Neural cell (in vitro differentiated cells): ENCODE results near the gene NTPCR. TPM values are rescaled to one million over a fixed set of nuclear protein-coding genes. Genes with fewer than 3 reads are reported as not detected.

Source experiments
- H2AFZ ChIP-seq: fragments of 200-600, 300-800 bp; sonication (generic), shearing (Covaris generic); 2 replicates; pipeline ENCODE4 v1.6.0; 2014; ENCODE audit warnings: low read depth, mild to moderate bottlenecking, antibody characterized with exemption, low read length, moderate library complexity
- H3F3A ChIP-seq: fragments of 200-600 bp; shearing (Covaris generic); 2 replicates; pipeline ENCODE4 v1.6.1; 2016; ENCODE audit warnings: mild to moderate bottlenecking, moderate library complexity, mixed read lengths, antibody characterized with exemption, low read length; ENCODE audit not compliant: insufficient read depth, poor library complexity, severe bottlenecking
- H3K27ac ChIP-seq: fragments of 200-600, 300-800 bp; sonication (generic), shearing (Covaris generic); 2 replicates; pipeline ENCODE4 v1.5.1; 2014; ENCODE audit warnings: mild to moderate bottlenecking, low read length, moderate library complexity
- H3K27me3 ChIP-seq: fragments of 300-800, 200-600 bp; sonication (generic), shearing (Covaris generic); 2 replicates; pipeline ENCODE4 v1.6.0; 2014; ENCODE audit warnings: mild to moderate bottlenecking, low read depth, low read length, moderate library complexity; ENCODE audit not compliant: insufficient read depth
- H3K36me3 ChIP-seq: fragments of 300-800, 200-600 bp; sonication (generic), shearing (Covaris generic); 2 replicates; pipeline ENCODE4 v1.5.1; 2014; ENCODE audit warnings: mild to moderate bottlenecking, antibody characterized with exemption, low read length, moderate library complexity; ENCODE audit not compliant: insufficient read depth
- H3K4me2 ChIP-seq: fragments of 300-800, 200-600 bp; sonication (generic), shearing (Covaris generic); 2 replicates; pipeline ENCODE4 v1.6.0; 2014; ENCODE audit warnings: mild to moderate bottlenecking, low read length
- H3K4me3 ChIP-seq: fragments of 300-800, 200-600 bp; sonication (generic), shearing (Covaris generic); 2 replicates; pipeline ENCODE4 v1.5.1; 2014; ENCODE audit warnings: mild to moderate bottlenecking, low read length, moderate library complexity
- H3K79me2 ChIP-seq: fragments of 200-600 bp; shearing (Covaris generic); replicated peaks from 2 replicates; pipeline ENCODE4 v1.6.0; 2014; ENCODE audit warnings: mild to moderate bottlenecking, low read length, moderate library complexity; ENCODE audit not compliant: insufficient read depth
- H3K9ac ChIP-seq: fragments of 300-800, 200-600 bp; sonication (generic), shearing (Covaris generic); 2 replicates; pipeline ENCODE4 v1.6.1; 2016; ENCODE audit warnings: mild to moderate bottlenecking, low read length, mixed read lengths
- H3K9me2 ChIP-seq: fragments of 200-600 bp; shearing (Covaris generic); 2 replicates; pipeline ENCODE4 v1.6.1; 2016; ENCODE audit warnings: mild to moderate bottlenecking, low read length, mixed read lengths; ENCODE audit not compliant: insufficient read depth
- H3K9me3 ChIP-seq: fragments of 200-600, 300-800 bp; sonication (generic), shearing (Covaris generic); 2 replicates; pipeline ENCODE4 v1.6.1; 2016; ENCODE audit warnings: mild to moderate bottlenecking, mixed run types, low read length, moderate library complexity, mixed read lengths
- H4K20me1 ChIP-seq: fragments of 200-600 bp; shearing (Covaris generic); 2 replicates; pipeline ENCODE4 v1.6.1; 2016; ENCODE audit warnings: mild to moderate bottlenecking, mixed run types; ENCODE audit not compliant: insufficient read depth
- CTCF ChIP-seq: fragments of 450-650 bp; IDR thresholded peaks from 2 replicates; pipeline ENCODE4 v1.5.1; 2014; ENCODE audit warnings: antibody characterized with exemption, mild to moderate bottlenecking, moderate library complexity; ENCODE audit not compliant: poor library complexity, severe bottlenecking
- EP300 ChIP-seq: fragments of 450-650 bp; conservative IDR thresholded peaks from 2 replicates; pipeline ENCODE4 v1.6.1; 2014; ENCODE audit warnings: antibody characterized with exemption, mild to moderate bottlenecking, moderate library complexity; ENCODE audit not compliant: poor library complexity, severe bottlenecking
- EZH2 ChIP-seq: fragments of 200-600, 300-800 bp; shearing (Covaris generic), sonication (generic); IDR thresholded peaks from 2 replicates; pipeline ENCODE4 v1.6.1; 2014; ENCODE audit warnings: antibody characterized with exemption, low read length, borderline replicate concordance, mild to moderate bottlenecking; ENCODE audit not compliant: insufficient read depth, poor library complexity, severe bottlenecking
- MXI1 ChIP-seq: fragments of 450-650 bp; conservative IDR thresholded peaks from 2 replicates; pipeline ENCODE4 v1.6.1; 2014; ENCODE audit warnings: antibody characterized with exemption, mild to moderate bottlenecking; ENCODE audit not compliant: poor library complexity, severe bottlenecking
- POLR2AphosphoS5 ChIP-seq: IDR thresholded peaks from 2 replicates; pipeline ENCODE4 v1.6.1; 2012
- RAD21 ChIP-seq: fragments of 450-650 bp; conservative IDR thresholded peaks from 2 replicates; pipeline ENCODE4 v1.6.1; 2014; ENCODE audit warnings: antibody characterized with exemption, mild to moderate bottlenecking, moderate library complexity
- REST ChIP-seq: IDR thresholded peaks from 2 replicates; pipeline ENCODE4 v1.6.1; 2012; ENCODE audit warnings: borderline replicate concordance
- SMC3 ChIP-seq: fragments of 450-650 bp; conservative IDR thresholded peaks from 2 replicates; pipeline ENCODE4 v1.6.1; 2014; ENCODE audit warnings: antibody characterized with exemption, mild to moderate bottlenecking, moderate library complexity; ENCODE audit not compliant: poor library complexity
- TAF1 ChIP-seq: IDR thresholded peaks from 2 replicates; pipeline ENCODE4 v1.6.1; 2012; ENCODE audit warnings: low read depth
- polyA plus RNA-seq: library from polyadenylated mRNA; depleted of rRNA; stranded (reverse); fragments of >200 nt; gene quantifications from 2 replicates; pipeline ENCODE4 v1.2.3, GENCODE V29; 2014

NTPCR gene
- polyA plus RNA-seq, 1 donor from 2014 or later: 36.7 TPM

GRCh38 chr1:233006108-233006507, 55.7 kb downstream of the NTPCR start:
- Histone ChIP-seq H3K36me3 (no peaks in the 10 kb centered on the region), H3K27me3 (no peaks in the 10 kb centered on the region), H3K27ac (no peak overlapping the region), H3K9me3 (no peaks in the 10 kb centered on the region), H3K4me2 (no peak overlapping the region), H3K79me2 (no peaks in the 10 kb centered on the region), H3K9ac (no peak overlapping the region), H3K4me3 (no peak overlapping the region), H4K20me1 (no peaks in the 10 kb centered on the region), H3F3A (no peaks in the 10 kb centered on the region), H2AFZ (no peak overlapping the region), H3K9me2 (no peaks in the 10 kb centered on the region)
- TF ChIP-seq RAD21: no peak
- no peak for TF ChIP-seq EP300
- no peak for TF ChIP-seq POLR2AphosphoS5
- no peak for TF ChIP-seq CTCF
- no peak for TF ChIP-seq SMC3
- no peak for TF ChIP-seq MXI1
- no peak for TF ChIP-seq EZH2
- no peak for TF ChIP-seq REST
- no peak for TF ChIP-seq TAF1

DNA sequence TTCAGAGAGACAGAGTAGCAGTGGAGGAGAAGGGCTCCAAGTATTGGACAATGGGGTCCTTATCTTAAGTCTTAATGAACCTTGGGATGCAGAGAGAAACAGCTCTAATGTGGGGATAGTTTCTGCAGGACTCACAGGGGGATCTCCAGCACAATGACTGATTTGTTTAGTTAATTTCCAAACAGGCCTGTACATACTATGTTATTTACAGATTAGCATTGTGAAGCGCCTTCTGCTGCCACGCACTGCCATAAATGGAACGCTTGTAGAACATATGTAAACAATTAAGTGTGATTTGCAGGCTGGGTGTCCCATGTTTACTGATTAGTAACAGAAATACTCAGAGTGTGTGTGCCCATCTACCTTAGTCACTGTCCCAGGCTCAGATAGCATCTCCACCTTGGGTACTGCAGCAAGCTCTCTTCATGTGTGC, 56.1 kb downstream of the NTPCR start:
- no peaks in the 10 kb centered on the region for H3K79me2 ChIP-seq
- H3K9me2 ChIP-seq: no peaks in the 10 kb centered on the region
- no peak overlapping the region for H2AFZ ChIP-seq
- no peaks in the 10 kb centered on the region for H3K9me3 ChIP-seq
- H4K20me1 ChIP-seq: no peaks in the 10 kb centered on the region
- TF ChIP-seq CTCF (no peak), POLR2AphosphoS5 (no peak), TAF1 (no peak), MXI1 (no peak)
- H3K27ac ChIP-seq: no peak overlapping the region
- no peaks in the 10 kb centered on the region for H3F3A ChIP-seq
- H3K27me3 ChIP-seq: no peaks in the 10 kb centered on the region
- H3K9ac ChIP-seq: no peak overlapping the region
- no peak overlapping the region for H3K4me3 ChIP-seq
- no peak overlapping the region for H3K4me2 ChIP-seq
- no peaks in the 10 kb centered on the region for H3K36me3 ChIP-seq
